A673 (cell line): Measurements from ENCODE around the gene ZNF763. TPM values are rescaled to one million over a fixed set of nuclear protein-coding genes. Genes with fewer than 3 reads are reported as not detected.
"Not testable (repeated sequence)": the region's sequence is repeated elsewhere in the genome, so short reads cannot be mapped to it uniquely, and the experiment has no call there.

Experiments
- BruUV-seq: library from RNA; stranded (reverse); fragments of 400-500 nt; replicated peaks from 2 replicates; lab custom pipeline; 2021; lab: Mats Ljungman, UMichigan
- CTCF ChIA-PET: fragments of 300-600 bp; sonication (Branson Sonifier 250); formaldehyde crosslinking; loops from one replicate; lab custom pipeline; 2022; ENCODE audit warnings: antibody characterized with exemption; lab: Charles Lee
- POLR2A ChIA-PET: fragments of 300-600 bp; sonication (Branson Sonifier 250); formaldehyde crosslinking; loops from one replicate; lab custom pipeline; 2022; ENCODE audit warnings: antibody characterized with exemption; ENCODE audit not compliant: low non-redundant PET; lab: Charles Lee
- DNase-seq: peaks from one replicate; pipeline ENCODE4 v3.0.0-alpha.2; 2015; ENCODE audit warnings: low spot score
- H3K27ac ChIP-seq: fragments of 200-600 bp; sonication (generic); 2 replicates; pipeline ENCODE4 v1.5.1; 2016; ENCODE audit warnings: mixed run types, low read depth, mild to moderate bottlenecking, mixed read lengths, antibody characterized with exemption, low read length; ENCODE audit not compliant: poor library complexity, severe bottlenecking
- H3K27me3 ChIP-seq: fragments of 200-600 bp; sonication (generic); replicated peaks from 2 replicates; pipeline ENCODE4 v1.6.1; 2017; ENCODE audit warnings: mixed run types, low read depth, mild to moderate bottlenecking, mixed read lengths, antibody characterized with exemption, low read length; ENCODE audit not compliant: insufficient read depth, poor library complexity
- H3K36me3 ChIP-seq: fragments of 200-600 bp; sonication (generic); 2 replicates; pipeline ENCODE4 v1.6.1; 2016; ENCODE audit warnings: mixed run types, mild to moderate bottlenecking, mixed read lengths, antibody characterized with exemption, low read length; ENCODE audit not compliant: insufficient read depth, poor library complexity, severe bottlenecking
- H3K4me1 ChIP-seq: fragments of 200-600 bp; sonication (generic); 2 replicates; pipeline ENCODE4 v1.6.1; 2017; ENCODE audit warnings: mixed run types, mild to moderate bottlenecking, mixed read lengths, antibody characterized with exemption, low read length; ENCODE audit not compliant: insufficient read depth, poor library complexity, severe bottlenecking
- H3K4me3 ChIP-seq: fragments of 200-600 bp; sonication (generic); 2 replicates; pipeline ENCODE4 v1.5.1; 2016; ENCODE audit warnings: low read depth, mixed run types, mild to moderate bottlenecking, mixed read lengths, low read length; ENCODE audit not compliant: poor library complexity, severe bottlenecking
- H3K9me3 ChIP-seq: fragments of 200-600 bp; sonication (generic); 2 replicates; pipeline ENCODE4 v1.6.1; 2016; ENCODE audit warnings: mixed run types, low read depth, mild to moderate bottlenecking, mixed read lengths, antibody characterized with exemption, low read length; ENCODE audit not compliant: poor library complexity, severe bottlenecking
- CTCF ChIP-seq: fragments of 300-800, 200-600 bp; sonication (generic); conservative IDR thresholded peaks from 2 replicates; pipeline ENCODE4 v1.5.1; 2017; ENCODE audit warnings: low read depth, mild to moderate bottlenecking, antibody characterized with exemption, low read length, moderate library complexity, mixed read lengths
- EZH2 ChIP-seq: fragments of 200-600 bp; sonication (generic); IDR thresholded peaks from 2 replicates; pipeline ENCODE4 v1.6.1; 2017; ENCODE audit warnings: borderline replicate concordance, low read depth, mild to moderate bottlenecking, mixed read lengths, antibody characterized with exemption, low read length; ENCODE audit not compliant: poor library complexity, severe bottlenecking
- intact Hi-C: fragments of 100-400 bp; cut with micrococcal nuclease; formaldehyde crosslinking; loops from one replicate; pipeline ENCODE4 v1.10.0; 2022; ENCODE audit not compliant: unreplicated experiment
- total RNA-seq: library from RNA; stranded (reverse); gene quantifications from 2 replicates; pipeline ENCODE4 v1.2.3, GENCODE V29; 2021

ZNF763 gene
- total RNA-seq, 1 experiment from 2014 or later: not detected

GRCh38 chr19:11948646-11949045 is 16.2 kb upstream of the ZNF763 start:
- Histone ChIP-seq H3K27me3 (no peaks in the 10 kb centered on the region), H3K4me1 (no peaks in the 10 kb centered on the region), H3K36me3 (peaks cover 50% of the 10 kb centered on the region), H3K9me3 (peaks cover 100% of the 10 kb centered on the region), H3K27ac (no peak overlapping the region), H3K4me3 (no peak overlapping the region)
- POLR2A ChIA-PET: no interaction called here
- no TSS peak for BruUV-seq
- TF ChIP-seq EZH2 (no peak), CTCF (no peak)
- CTCF ChIA-PET: no interaction called here
- intact Hi-C loops: no loop called here
- DNase-seq: no peak

- intact Hi-C loops: no loop called here
- H3K9me3 ChIP-seq: peaks cover 100% of the 10 kb centered on the region
- peaks cover 47% of the 10 kb centered on the region for H3K36me3 ChIP-seq
- DNase-seq: no peak
- CTCF ChIA-PET: no interaction called here
- H3K4me3 ChIP-seq: no peak overlapping the region
- no peaks in the 10 kb centered on the region for H3K27me3 ChIP-seq
- no peak for TF ChIP-seq EZH2
- TF ChIP-seq CTCF: no peak
- no TSS peak for BruUV-seq
- POLR2A ChIA-PET: no interaction called here
- H3K4me1 ChIP-seq: no peaks in the 10 kb centered on the region
- H3K27ac ChIP-seq: no peak overlapping the region
These were observed 15.6 kb upstream of the ZNF763 start for GRCh38 chr19:11949201-11949600.

GRCh38 chr19:11949614-11950080 is 15.2 kb upstream of the ZNF763 start:
- H3K4me3 ChIP-seq, POLR2A ChIA-PET, intact Hi-C loops, CTCF ChIA-PET, DNase-seq, BruUV-seq, H3K27me3 ChIP-seq, H3K4me1 ChIP-seq, H3K27ac ChIP-seq: not testable (repeated sequence)
- H3K9me3 ChIP-seq: peaks cover 100% of the 10 kb centered on the region
- peaks cover 45% of the 10 kb centered on the region for H3K36me3 ChIP-seq

- no peak overlapping the region for H3K27ac ChIP-seq
- TF ChIP-seq CTCF: no peak
- no peak for TF ChIP-seq EZH2
- no peak for DNase-seq
- H3K36me3 ChIP-seq: peaks cover 44% of the 10 kb centered on the region
- ChIA-PET POLR2A (no interaction called here), CTCF (no interaction called here)
- H3K27me3 ChIP-seq: no peaks in the 10 kb centered on the region
- no peaks in the 10 kb centered on the region for H3K4me1 ChIP-seq
- intact Hi-C loops: no loop called here
- H3K9me3 ChIP-seq: peaks cover 94% of the 10 kb centered on the region
- no TSS peak for BruUV-seq
- no peak overlapping the region for H3K4me3 ChIP-seq
These were observed 14.5 kb upstream of the ZNF763 start for GRCh38 chr19:11950312-11950711.
